HCT116 (cell line): ENCODE data around the gene SERTAD2. TPM values are rescaled to one million over a fixed set of nuclear protein-coding genes. Genes with fewer than 3 reads are reported as not detected.

ENCODE experiments used
- ATAC-seq: fragments of 200-7000 bp; cut with Tn5 transposase; 2 replicates; pipeline ENCODE4 v1.9.1; 2020; ENCODE audit warnings: mild to moderate bottlenecking, moderate library complexity
- BruUV-seq: library from RNA; stranded (reverse); fragments of 400-500 nt; replicated peaks from 2 replicates; lab custom pipeline; 2021; lab: Mats Ljungman, UMichigan
- CTCF ChIA-PET: fragments of 300-600 bp; sonication (Branson Sonifier 250); formaldehyde crosslinking; loops from one replicate; lab custom pipeline; 2021; ENCODE audit warnings: antibody characterized with exemption; lab: Charles Lee
- POLR2A ChIA-PET: fragments of 300-600, 350-600 bp; sonication (Branson Sonifier 250); formaldehyde crosslinking; loops from one replicate; lab custom pipeline; 2021; ENCODE audit warnings: antibody characterized with exemption; lab: Charles Lee
- RAD21 ChIA-PET, 2 experiments: fragments of 300-600 bp; sonication (Branson Sonifier 250); formaldehyde crosslinking; loops; one replicate each; lab custom pipeline; 2023; ENCODE audit warnings: low total read pairs in 2 of 2; ENCODE audit not compliant: uncharacterized antibody in 2 of 2, unreplicated experiment in 2 of 2, low non-redundant PET in 1 of 2; lab: Charles Lee
- DNase-seq: peaks from one replicate; pipeline ENCODE4 v3.0.0-alpha.2; 2010; ENCODE audit warnings: low read depth, low spot score
- H2AFZ ChIP-seq: fragments of 200-600 bp; shearing (Covaris generic), sonication (generic); 2 replicates; pipeline ENCODE4 v1.6.1; 2017; ENCODE audit warnings: low read depth, mixed run types, mixed read lengths, antibody characterized with exemption, low read length; ENCODE audit not compliant: poor library complexity, severe bottlenecking
- H3K27ac ChIP-seq: 2 replicates; pipeline ENCODE4 v1.5.1; 2012; ENCODE audit warnings: low read depth, low read length
- H3K27me3 ChIP-seq: fragments of 200-600 bp; sonication (generic); 2 replicates; pipeline ENCODE4 v1.6.1; 2016; ENCODE audit warnings: mixed run types, low read length, mixed read lengths; ENCODE audit not compliant: insufficient read depth
- H3K36me3 ChIP-seq, 2 experiments: fragments of 200-500 bp in 1 of 2; fragments of 200-600 bp in 1 of 2; sonication (Bioruptor generic) in 1 of 2; sonication (generic) in 1 of 2; 2 replicates each; pipeline versions ENCODE4 v1.5.1 to v1.6.1; 2014 to 2016; ENCODE audit warnings: low read length in 2 of 2, inconsistent platforms in 1 of 2, mixed read lengths in 1 of 2, mixed run types in 1 of 2; ENCODE audit not compliant: insufficient read depth in 2 of 2, control insufficient read depth in 1 of 2
- H3K4me1 ChIP-seq, 2 experiments: fragments of 200-600 bp in 1 of 2; sonication (generic) in 1 of 2; 2 replicates each; pipeline versions ENCODE4 v1.5.1 to v1.6.1; 2012 to 2017; ENCODE audit warnings: low read length in 2 of 2, inconsistent platforms in 1 of 2, mild to moderate bottlenecking in 1 of 2, mixed read lengths in 1 of 2, mixed run types in 1 of 2, moderate library complexity in 1 of 2; ENCODE audit not compliant: insufficient read depth in 2 of 2, control insufficient read depth in 1 of 2
- H3K4me2 ChIP-seq: fragments of 200-600 bp; sonication (generic); 2 replicates; pipeline ENCODE4 v1.6.1; 2017; ENCODE audit warnings: mixed run types, low read length, mixed read lengths
- H3K4me3 ChIP-seq, 2 experiments: fragments of 200-600 bp in 1 of 2; sonication (generic) in 1 of 2; replicated peaks in 1 of 2; 2 replicates each; pipeline ENCODE4 v1.5.1; 2011 to 2016; ENCODE audit warnings: low read length in 2 of 2, control low read depth in 1 of 2, low read depth in 1 of 2, mild to moderate bottlenecking in 1 of 2, mixed read lengths in 1 of 2, mixed run types in 1 of 2
- H3K79me2 ChIP-seq: fragments of 200-600 bp; sonication (generic); 2 replicates; pipeline ENCODE4 v1.6.1; 2017; ENCODE audit warnings: mild to moderate bottlenecking, mixed run types, low read length, moderate library complexity, mixed read lengths; ENCODE audit not compliant: insufficient read depth
- H3K9ac ChIP-seq: fragments of 200-600 bp; sonication (generic); 2 replicates; pipeline ENCODE4 v1.6.1; 2016; ENCODE audit warnings: low read length, mixed read lengths
- H3K9me2 ChIP-seq: fragments of 200-600 bp; sonication (generic), shearing (Covaris generic); 2 replicates; pipeline ENCODE4 v1.6.1; 2017; ENCODE audit warnings: mixed run types, mild to moderate bottlenecking, moderate library complexity; ENCODE audit not compliant: insufficient read depth
- H3K9me3 ChIP-seq, 2 experiments: fragments of 200-500 bp in 1 of 2; fragments of 200-600 bp in 1 of 2; sonication (Bioruptor generic) in 1 of 2; sonication (generic) in 1 of 2; 2 replicates each; pipeline ENCODE4 v1.6.1; 2014 to 2017; ENCODE audit warnings: low read length in 2 of 2, mixed read lengths in 2 of 2, inconsistent platforms in 1 of 2, low read depth in 1 of 2, mild to moderate bottlenecking in 1 of 2, mixed run types in 1 of 2, moderate library complexity in 1 of 2; ENCODE audit not compliant: control insufficient read depth in 1 of 2, insufficient read depth in 1 of 2
- H4K20me1 ChIP-seq: fragments of 200-600 bp; sonication (generic), shearing (Covaris generic); 2 replicates; pipeline ENCODE4 v1.6.1; 2017; ENCODE audit warnings: mixed run types, mild to moderate bottlenecking, moderate library complexity; ENCODE audit not compliant: insufficient read depth
- ATF3 ChIP-seq: IDR thresholded peaks from 2 replicates; pipeline ENCODE4 v1.6.1; 2012
- CBX3 ChIP-seq: IDR thresholded peaks from 2 replicates; pipeline ENCODE4 v1.6.1; 2012; ENCODE audit warnings: low read depth
- CEBPB ChIP-seq: IDR thresholded peaks from 2 replicates; pipeline ENCODE4 v1.6.1; 2012; ENCODE audit warnings: low read depth
- CTCF ChIP-seq, 3 experiments: fragments of 200-600 bp in 1 of 3; sonication (generic) in 1 of 3; IDR thresholded peaks in 2 of 3; conservative IDR thresholded peaks in 1 of 3; 2 replicates each; pipeline ENCODE4 v1.5.1; 2012 to 2017; ENCODE audit warnings: low read depth in 2 of 3, low read length in 2 of 3, antibody characterized with exemption in 1 of 3, borderline replicate concordance in 1 of 3, control low read depth in 1 of 3, mild to moderate bottlenecking in 1 of 3, mixed read lengths in 1 of 3, mixed run types in 1 of 3, moderate library complexity in 1 of 3; ENCODE audit not compliant: insufficient read depth in 1 of 3
- EGR1 ChIP-seq: IDR thresholded peaks from 2 replicates; pipeline ENCODE4 v1.6.1; 2012; ENCODE audit warnings: low read depth
- ELF1 ChIP-seq: IDR thresholded peaks from 2 replicates; pipeline ENCODE4 v1.6.1; 2012; ENCODE audit warnings: low read depth, borderline replicate concordance
- EZH2 ChIP-seq: fragments of 200-600 bp; sonication (generic); IDR thresholded peaks from 2 replicates; pipeline ENCODE4 v1.6.1; 2017; ENCODE audit warnings: antibody characterized with exemption, mixed run types
- EZH2phosphoT487 ChIP-seq: fragments of 200-600 bp; IDR thresholded peaks from 2 replicates; pipeline ENCODE4 v1.6.1; 2018; ENCODE audit warnings: antibody characterized with exemption, borderline replicate concordance
- JUND ChIP-seq: IDR thresholded peaks from 2 replicates; pipeline ENCODE4 v1.6.1; 2012
- POLR2A ChIP-seq: IDR thresholded peaks from 2 replicates; pipeline ENCODE4 v1.7.0; 2011; ENCODE audit warnings: borderline replicate concordance; ENCODE audit not compliant: insufficient read depth, insufficient read length; ENCODE audit errors: extremely low read depth
- POLR2AphosphoS5 ChIP-seq: IDR thresholded peaks from 2 replicates; pipeline ENCODE4 v1.6.1; 2011; ENCODE audit warnings: mild to moderate bottlenecking, low read depth, low read length, moderate library complexity
- RAD21 ChIP-seq: IDR thresholded peaks from 2 replicates; pipeline ENCODE4 v1.6.1; 2012; ENCODE audit warnings: low read depth, mild to moderate bottlenecking
- SIN3A ChIP-seq: IDR thresholded peaks from 2 replicates; pipeline ENCODE4 v1.6.1; 2012; ENCODE audit warnings: low read depth
- SP1 ChIP-seq: IDR thresholded peaks from 2 replicates; pipeline ENCODE4 v1.6.1; 2012; ENCODE audit warnings: low read depth
- TCF7L2 ChIP-seq: IDR thresholded peaks from 2 replicates; pipeline ENCODE4 v1.7.0; 2011; ENCODE audit warnings: borderline replicate concordance, inconsistent platforms; ENCODE audit not compliant: insufficient read depth, insufficient read length; ENCODE audit errors: extremely low read depth
- YY1 ChIP-seq: IDR thresholded peaks from 2 replicates; pipeline ENCODE4 v1.6.1; 2011; ENCODE audit warnings: low read length, low read depth, moderate library complexity, mild to moderate bottlenecking; ENCODE audit not compliant: insufficient replicate concordance; ENCODE audit errors: extremely low read depth
- ZBTB33 ChIP-seq: IDR thresholded peaks from 2 replicates; pipeline ENCODE4 v1.6.1; 2011; ENCODE audit warnings: mild to moderate bottlenecking, low read length, moderate library complexity; ENCODE audit not compliant: insufficient replicate concordance; ENCODE audit errors: extremely low read depth
- ZFX ChIP-seq: fragments of 450-650 bp; IDR thresholded peaks from 2 replicates; pipeline ENCODE4 v1.6.1; 2017
- ZNF274 ChIP-seq: fragments of 200-500 bp; sonication (Bioruptor generic); IDR thresholded peaks from 2 replicates; pipeline ENCODE4 v1.6.1; 2014; ENCODE audit warnings: mild to moderate bottlenecking, low read depth, low read length, inconsistent platforms
- intact Hi-C: fragments of 100-400 bp; cut with micrococcal nuclease; formaldehyde crosslinking; loops from 2 replicates; pipeline ENCODE4 v1.10.0; 2022
- total RNA-seq: library from RNA; stranded (reverse); gene quantifications from one replicate; pipeline ENCODE4 v1.2.1, GENCODE V29; 2021; ENCODE audit not compliant: unreplicated experiment
- TF ChIP-seq, protein P1 (sequence below): IDR thresholded peaks from 2 replicates; pipeline ENCODE4 v1.6.1; 2012

SERTAD2 gene
- total RNA-seq, 1 experiment from 2014 or later: 80.1 TPM

- Histone ChIP-seq H3K27me3 (no peaks in the 10 kb centered on the region), H3K9me3 (no peaks in the 10 kb centered on the region), H3K9ac (no peak overlapping the region), H3K27ac (no peak overlapping the region), H3K4me1 (peaks cover 3 to 11% of the 10 kb centered on the region in 2 experiments; a peak in 3 of 4 replicates), H4K20me1 (no peaks in the 10 kb centered on the region), H3K79me2 (no peaks in the 10 kb centered on the region), H3K4me2 (no peak overlapping the region), H3K9me2 (no peaks in the 10 kb centered on the region), H3K36me3 (no peaks in the 10 kb centered on the region), H2AFZ (no peak overlapping the region), H3K4me3 (no peak overlapping the region)
- no TSS peak for BruUV-seq
- DNase-seq (no peak), ATAC-seq (no peak)
- intact Hi-C loops: no loop called here
- ChIA-PET RAD21 (no interaction called here), POLR2A (interaction anchor here (0.6 kb wide), 1 partner anchor 68 kb away, joined by 3 read pairs; no protein-coding TSS in a partner anchor), CTCF (no interaction called here)
- TF ChIP-seq, protein P1, sequence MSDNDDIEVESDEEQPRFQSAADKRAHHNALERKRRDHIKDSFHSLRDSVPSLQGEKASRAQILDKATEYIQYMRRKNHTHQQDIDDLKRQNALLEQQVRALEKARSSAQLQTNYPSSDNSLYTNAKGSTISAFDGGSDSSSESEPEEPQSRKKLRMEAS: no peak
- TF ChIP-seq SIN3A: no peak
- no peak for TF ChIP-seq EGR1
- no peak for TF ChIP-seq EZH2
- no peak for TF ChIP-seq RAD21
- no peak for TF ChIP-seq JUND
- no peak for TF ChIP-seq ZBTB33
- no peak for TF ChIP-seq CTCF (IDR thresholded peaks at IDR 0.05 in 2 of 3, conservative IDR thresholded peaks at IDR 0.05 in 1 of 3; ENCODE audit: borderline replicate concordance in 1 of 3, insufficient read depth in 1 of 3, low read depth in 2 of 3, low read length in 2 of 3)
- no peak for TF ChIP-seq YY1
- TF ChIP-seq EZH2phosphoT487: no peak
- TF ChIP-seq POLR2AphosphoS5: no peak
- no peak for TF ChIP-seq CEBPB
- no peak for TF ChIP-seq TCF7L2
- TF ChIP-seq ELF1: no peak
- no peak for TF ChIP-seq POLR2A
- no peak for TF ChIP-seq SP1
- no peak for TF ChIP-seq ZNF274
- TF ChIP-seq CBX3: no peak
- TF ChIP-seq ATF3: no peak
- TF ChIP-seq ZFX: no peak
These were observed 27.8 kb upstream of the SERTAD2 start for GRCh38 chr2:64681479-64681967.
